ENCODE data around the gene VTI1B. TPM values are rescaled to one million over a fixed set of nuclear protein-coding genes. Genes with fewer than 3 reads are reported as not detected.

VTI1B gene
- total RNA-seq, 1 donor from 2014 or later = 80.6 TPM

GRCh38 chr14:67698179-67698578 lies 23.7 kb upstream of the VTI1B start:
- no peaks in the 10 kb centered on the region for H3K36me3 ChIP-seq (ENCODE audit: control insufficient read depth, insufficient read depth, low read length)
- no peak for TF ChIP-seq CTCF (IDR thresholded peaks at IDR 0.05; ENCODE audit: insufficient read depth, low read length, severe bottlenecking)
- no peaks in the 10 kb centered on the region for H3K27me3 ChIP-seq (ENCODE audit: control insufficient read depth, insufficient read depth, low read length)
- DNase-seq (ENCODE audit: low read depth) = no peak
- FAIRE-seq = no peak
- H3K4me3 ChIP-seq (ENCODE audit: low read depth, low read length) = no peak overlapping the region

GRCh38 chr14:67697006-67697405 lies 22.6 kb upstream of the VTI1B start:
- no peak for DNase-seq (ENCODE audit: low read depth)
- H3K36me3 ChIP-seq (ENCODE audit: control insufficient read depth, insufficient read depth, low read length) = peaks cover 2% of the 10 kb centered on the region
- H3K4me3 ChIP-seq (ENCODE audit: low read depth, low read length) = no peak overlapping the region
- H3K27me3 ChIP-seq (ENCODE audit: control insufficient read depth, insufficient read depth, low read length) = no peaks in the 10 kb centered on the region
- TF ChIP-seq CTCF (IDR thresholded peaks at IDR 0.05; ENCODE audit: insufficient read depth, low read length, severe bottlenecking) = no peak
- no peak for FAIRE-seq

- no peak for TF ChIP-seq CTCF (IDR thresholded peaks at IDR 0.05; ENCODE audit: insufficient read depth, low read length, severe bottlenecking)
- Histone ChIP-seq H3K4me3 (ENCODE audit: low read depth, low read length) (peak within 1 kb of the TSS; percentile 70), H3K36me3 (ENCODE audit: control insufficient read depth, insufficient read depth, low read length) (peaks cover 6% of the 10 kb centered on the region), H3K27me3 (ENCODE audit: control insufficient read depth, insufficient read depth, low read length) (no peaks in the 10 kb centered on the region)
- DNase-seq (ENCODE audit: low read depth) (peak; percentile 87), FAIRE-seq (no peak)
These were observed 21.0 kb upstream of the VTI1B start, which contains the start of gene RDH11 for GRCh38 chr14:67695394-67695949. TSS of gene RDH11 (minus strand) at chr14:67695764. CDS start at chr14:67695703, 61 bp downstream.

GRCh38 chr14:67694791-67695393 lies 20.5 kb upstream of the VTI1B start:
- no peak for TF ChIP-seq CTCF (IDR thresholded peaks at IDR 0.05; ENCODE audit: insufficient read depth, low read length, severe bottlenecking)
- H3K4me3 ChIP-seq (ENCODE audit: low read depth, low read length) = peak overlapping the region; percentile 70
- no peaks in the 10 kb centered on the region for H3K27me3 ChIP-seq (ENCODE audit: control insufficient read depth, insufficient read depth, low read length)
- FAIRE-seq (no peak), DNase-seq (ENCODE audit: low read depth) (peak; percentile 95)
- peaks cover 7% of the 10 kb centered on the region for H3K36me3 ChIP-seq (ENCODE audit: control insufficient read depth, insufficient read depth, low read length)

- peaks cover 26% of the 10 kb centered on the region for H3K36me3 ChIP-seq (ENCODE audit: control insufficient read depth, insufficient read depth, low read length)
- no peaks in the 10 kb centered on the region for H3K27me3 ChIP-seq (ENCODE audit: control insufficient read depth, insufficient read depth, low read length)
- no peak overlapping the region for H3K4me3 ChIP-seq (ENCODE audit: low read depth, low read length)
- TF ChIP-seq CTCF (IDR thresholded peaks at IDR 0.05; ENCODE audit: insufficient read depth, low read length, severe bottlenecking) = no peak
- FAIRE-seq = no peak
- DNase-seq (ENCODE audit: low read depth) = peak; percentile 48
These were observed 15.6 kb upstream of the VTI1B start for GRCh38 chr14:67690011-67690410.

GRCh38 chr14:67683842-67684241 lies 9.4 kb upstream of the VTI1B start:
- DNase-seq (ENCODE audit: low read depth) = no peak
- peaks cover 17% of the 10 kb centered on the region for H3K36me3 ChIP-seq (ENCODE audit: control insufficient read depth, insufficient read depth, low read length)
- H3K27me3 ChIP-seq (ENCODE audit: control insufficient read depth, insufficient read depth, low read length) = no peaks in the 10 kb centered on the region
- no peak for FAIRE-seq
- no peak for TF ChIP-seq CTCF (IDR thresholded peaks at IDR 0.05; ENCODE audit: insufficient read depth, low read length, severe bottlenecking)
- no peak overlapping the region for H3K4me3 ChIP-seq (ENCODE audit: low read depth, low read length)
